HG03521 (cell line): ENCODE measurements around the gene GLIS1.
"Not testable (repeated sequence)": the region's sequence is repeated elsewhere in the genome, so short reads cannot be mapped to it uniquely, and the experiment has no call there.

Experiments
- ATAC-seq: cut with Tn5 transposase; IDR thresholded peaks from one replicate; pipeline ENCODE4 v1.9.1; 2021; ENCODE audit warnings: mild to moderate bottlenecking, moderate library complexity; ENCODE audit not compliant: unreplicated experiment

Gene GLIS1

GRCh38 chr1:53572065-53572814, 166.7 kb downstream of the GLIS1 start:
- no peak for ATAC-seq

- ATAC-seq: no peak
Measured at GRCh38 chr1:53568540-53568939, 170.4 kb downstream of the GLIS1 start.

GRCh38 chr1:53567851-53568250, 171.1 kb downstream of the GLIS1 start:
- no peak for ATAC-seq

GRCh38 chr1:53567450-53567849, 171.5 kb downstream of the GLIS1 start:
- ATAC-seq: no peak

- no peak for ATAC-seq
Measured at GRCh38 chr1:53563611-53564010, 175.4 kb downstream of the GLIS1 start.

- no peak for ATAC-seq
Measured at GRCh38 chr1:53562981-53563379, 176.0 kb downstream of the GLIS1 start.

- no peak for ATAC-seq
Measured at GRCh38 chr1:53562291-53562980, 176.5 kb downstream of the GLIS1 start.

- ATAC-seq: no peak
Measured at GRCh38 chr1:53561503-53562105, 177.4 kb downstream of the GLIS1 start.

- ATAC-seq: no peak
Measured at GRCh38 chr1:53560581-53561502, 178.1 kb downstream of the GLIS1 start.

GRCh38 chr1:53559854-53560580, 178.9 kb downstream of the GLIS1 start:
- no peak for ATAC-seq

GRCh38 chr1:53559391-53559815, 179.6 kb downstream of the GLIS1 start:
- ATAC-seq: no peak

- no peak for ATAC-seq
Measured at GRCh38 chr1:53558739-53559315, 180.1 kb downstream of the GLIS1 start.

GRCh38 chr1:53557830-53558738, 180.9 kb downstream of the GLIS1 start:
- no peak for ATAC-seq

- ATAC-seq: no peak
Measured at GRCh38 chr1:53557369-53557768, 181.6 kb downstream of the GLIS1 start.

GRCh38 chr1:53556657-53557227, 182.2 kb downstream of the GLIS1 start:
- ATAC-seq: no peak

- not testable (repeated sequence) for ATAC-seq
Measured at GRCh38 chr1:53555620-53556326, 183.2 kb downstream of the GLIS1 start.

- no peak for ATAC-seq
Measured at GRCh38 chr1:53554592-53555305, 184.2 kb downstream of the GLIS1 start.
